ENCODE measurements around the gene BRINP3. TPM values are rescaled to one million over a fixed set of nuclear protein-coding genes. Genes with fewer than 3 reads are reported as not detected.

BRINP3 gene
- total and polyA plus RNA-seq, 12 donors: 0.10 to 3.0 (median 0.83) TPM; not detected in 5

- 60 to 82% (median 64%) methylated on average over 3 of the region's 3 CpGs for WGBS, 4 donors
- Histone ChIP-seq H3K4me1 (replicated peaks in 1 of 2) (no peaks in the 10 kb centered on the region), H3K9me3 (replicated peaks in 1 of 3) (no peaks in the 10 kb centered on the region), H3K4me3 (no peak overlapping the region), H3K36me3 (replicated peaks in 1 of 2) (no peaks in the 10 kb centered on the region), H3K27me3 (no peaks in the 10 kb centered on the region), H3K27ac (no peak overlapping the region)
- DNase-seq: no peak
- intact Hi-C loops (cut with DNase I): no loop called here
- no peak for TF ChIP-seq POLR2A (IDR thresholded peaks at IDR 0.05)
- no peak for TF ChIP-seq CTCF (IDR thresholded peaks at IDR 0.05)
These were observed 410.1 kb downstream of the BRINP3 start for GRCh38 chr1:190067592-190067991.

DNA sequence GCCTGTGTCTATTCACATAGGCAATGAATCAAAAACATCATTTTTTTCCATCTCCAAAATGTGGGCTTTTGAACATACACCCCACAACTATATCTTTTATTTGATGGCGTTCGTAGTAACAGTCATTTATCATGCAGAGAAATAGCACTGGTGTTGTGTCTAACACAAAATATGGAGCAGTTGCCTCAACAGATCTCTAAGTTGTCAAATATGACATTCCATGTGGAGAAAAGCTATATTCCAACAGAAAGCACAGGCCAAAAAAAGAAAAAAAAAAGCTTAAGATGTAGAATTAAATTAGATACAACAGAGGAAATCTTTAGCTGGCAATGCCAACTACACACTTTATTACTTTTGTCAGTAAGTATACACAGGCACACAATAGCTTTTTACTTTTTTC lies 411.7 kb downstream of the BRINP3 start:
- WGBS, 4 donors: 72 to 76% (median 73%) methylated on average over 2 of the region's 2 CpGs
- no peak overlapping the region for H3K4me3 ChIP-seq
- H3K9me3 ChIP-seq (replicated peaks in 1 of 3): no peaks in the 10 kb centered on the region
- H3K36me3 ChIP-seq (replicated peaks in 1 of 2): no peaks in the 10 kb centered on the region
- H3K4me1 ChIP-seq (replicated peaks in 1 of 2): no peaks in the 10 kb centered on the region
- intact Hi-C loops (cut with DNase I): no loop called here
- no peak for DNase-seq
- TF ChIP-seq CTCF (IDR thresholded peaks at IDR 0.05) (no peak), POLR2A (IDR thresholded peaks at IDR 0.05) (no peak)
- H3K27ac ChIP-seq: no peak overlapping the region
- no peaks in the 10 kb centered on the region for H3K27me3 ChIP-seq

DNA sequence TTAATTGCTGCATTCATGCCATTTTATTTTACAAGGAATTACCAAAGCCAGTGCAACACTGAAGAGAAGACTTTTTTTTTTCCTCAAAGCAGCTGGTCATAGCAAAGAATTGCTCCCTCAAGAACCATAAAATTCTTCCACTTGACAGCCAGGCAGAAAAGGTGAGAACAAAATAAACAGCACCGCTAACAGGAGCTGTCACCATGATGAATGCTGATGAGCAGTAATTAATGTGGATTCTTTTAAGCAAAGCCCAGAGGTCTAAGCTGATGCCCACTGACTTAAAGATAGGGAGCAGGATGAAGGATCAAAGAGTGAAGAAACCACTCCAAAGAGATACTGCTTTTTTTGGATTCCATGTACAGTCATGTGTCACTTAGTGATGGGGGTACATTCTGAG lies 428.4 kb downstream of the BRINP3 start:
- Histone ChIP-seq H3K36me3 (replicated peaks in 1 of 2) (no peaks in the 10 kb centered on the region), H3K4me3 (no peak overlapping the region), H3K4me1 (replicated peaks in 1 of 2) (no peaks in the 10 kb centered on the region), H3K9me3 (replicated peaks in 1 of 3) (no peaks in the 10 kb centered on the region), H3K27me3 (no peaks in the 10 kb centered on the region), H3K27ac (no peak overlapping the region)
- intact Hi-C loops (cut with DNase I): no loop called here
- WGBS, 4 donors: 28 to 50% (median 34%) methylated on average over 1 of the region's 1 CpG
- DNase-seq: no peak
- TF ChIP-seq CTCF (IDR thresholded peaks at IDR 0.05) (no peak), POLR2A (IDR thresholded peaks at IDR 0.05) (no peak)

Data from adrenal gland (tissue), 12 donors.